ENCODE measurements around the gene RIMOC1.

GRCh38 chr5:41878173-41878572, 26.0 kb upstream of the RIMOC1 start:
- TF ChIP-seq, protein P1, sequence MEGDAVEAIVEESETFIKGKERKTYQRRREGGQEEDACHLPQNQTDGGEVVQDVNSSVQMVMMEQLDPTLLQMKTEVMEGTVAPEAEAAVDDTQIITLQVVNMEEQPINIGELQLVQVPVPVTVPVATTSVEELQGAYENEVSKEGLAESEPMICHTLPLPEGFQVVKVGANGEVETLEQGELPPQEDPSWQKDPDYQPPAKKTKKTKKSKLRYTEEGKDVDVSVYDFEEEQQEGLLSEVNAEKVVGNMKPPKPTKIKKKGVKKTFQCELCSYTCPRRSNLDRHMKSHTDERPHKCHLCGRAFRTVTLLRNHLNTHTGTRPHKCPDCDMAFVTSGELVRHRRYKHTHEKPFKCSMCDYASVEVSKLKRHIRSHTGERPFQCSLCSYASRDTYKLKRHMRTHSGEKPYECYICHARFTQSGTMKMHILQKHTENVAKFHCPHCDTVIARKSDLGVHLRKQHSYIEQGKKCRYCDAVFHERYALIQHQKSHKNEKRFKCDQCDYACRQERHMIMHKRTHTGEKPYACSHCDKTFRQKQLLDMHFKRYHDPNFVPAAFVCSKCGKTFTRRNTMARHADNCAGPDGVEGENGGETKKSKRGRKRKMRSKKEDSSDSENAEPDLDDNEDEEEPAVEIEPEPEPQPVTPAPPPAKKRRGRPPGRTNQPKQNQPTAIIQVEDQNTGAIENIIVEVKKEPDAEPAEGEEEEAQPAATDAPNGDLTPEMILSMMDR (IDR thresholded peaks at IDR 0.05): no peak
- TF ChIP-seq POLR2A (IDR thresholded peaks at IDR 0.05): no peak

All from body of pancreas (tissue), 4 donors.